PC-3 (cell line): ENCODE data around the gene SDSL. TPM values are rescaled to one million over a fixed set of nuclear protein-coding genes. Genes with fewer than 3 reads are reported as not detected.

Source experiments
- ATAC-seq: fragments of 200-7000 bp; cut with Tn5 transposase; 2 replicates; pipeline ENCODE4 v1.9.1; 2020; ENCODE audit warnings: mild to moderate bottlenecking, moderate library complexity
- BruUV-seq: library from RNA; stranded (reverse); fragments of 400-500 nt; replicated peaks from 2 replicates; lab custom pipeline; 2021; lab: Mats Ljungman, UMichigan
- CTCF ChIA-PET: fragments of 300-600 bp; sonication (Branson Sonifier 250); formaldehyde crosslinking; loops from one replicate; lab custom pipeline; 2022; ENCODE audit warnings: antibody characterized with exemption; lab: Charles Lee
- POLR2A ChIA-PET: fragments of 300-600 bp; sonication (Branson Sonifier 250); formaldehyde crosslinking; loops from one replicate; lab custom pipeline; 2022; ENCODE audit warnings: antibody characterized with exemption; ENCODE audit not compliant: unreplicated experiment; lab: Charles Lee
- DNase-seq: peaks from one replicate; pipeline ENCODE4 v3.0.0-alpha.2; 2015
- H2AFZ ChIP-seq: fragments of 300-600 bp; sonication (generic); 2 replicates; pipeline ENCODE4 v1.6.0; 2016; ENCODE audit warnings: antibody characterized with exemption, low read length
- H3F3A ChIP-seq: fragments of 300-600 bp; sonication (generic); one replicate; pipeline ENCODE4 v1.6.0; 2017; ENCODE audit warnings: antibody characterized with exemption, low read length, control low read depth, mild to moderate bottlenecking; ENCODE audit not compliant: unreplicated experiment
- H3K27ac ChIP-seq: fragments of 300-600 bp; sonication (generic); 2 replicates; pipeline ENCODE4 v1.5.1; 2016; ENCODE audit warnings: mild to moderate bottlenecking, low read length
- H3K27me3 ChIP-seq: fragments of 300-600 bp; sonication (generic); 2 replicates; pipeline ENCODE4 v1.6.1; 2016; ENCODE audit warnings: low read length, mixed read lengths
- H3K36me3 ChIP-seq: fragments of 300-600 bp; sonication (generic); 2 replicates; pipeline ENCODE4 v1.6.1; 2016; ENCODE audit warnings: low read depth, mixed run types, low read length, mixed read lengths
- H3K4me1 ChIP-seq: fragments of 300-600 bp; sonication (generic); 2 replicates; pipeline ENCODE4 v1.5.1; 2016; ENCODE audit warnings: low read length; ENCODE audit not compliant: insufficient read depth
- H3K4me2 ChIP-seq: fragments of 300-600 bp; sonication (generic); 2 replicates; pipeline ENCODE4 v1.6.0; 2016; ENCODE audit warnings: low read length
- H3K4me3 ChIP-seq: fragments of 300-600 bp; sonication (generic); 2 replicates; pipeline ENCODE4 v1.5.1; 2016; ENCODE audit warnings: mild to moderate bottlenecking, low read length, mixed read lengths
- H3K79me2 ChIP-seq: fragments of 300-600 bp; sonication (generic); 2 replicates; pipeline ENCODE4 v1.6.1; 2017; ENCODE audit warnings: low read length, mixed read lengths
- H3K9ac ChIP-seq: fragments of 300-600 bp; sonication (generic); 2 replicates; pipeline ENCODE4 v1.6.0; 2016; ENCODE audit warnings: mild to moderate bottlenecking, low read length
- H3K9me2 ChIP-seq: fragments of 300-600 bp; sonication (generic); replicated peaks from 2 replicates; pipeline ENCODE4 v1.6.1; 2016; ENCODE audit warnings: mixed run types, low read length, mixed read lengths
- H3K9me3 ChIP-seq: fragments of 300-600 bp; sonication (generic); 2 replicates; pipeline ENCODE4 v1.6.1; 2016; ENCODE audit warnings: low read length, mixed read lengths
- H4K20me1 ChIP-seq: fragments of 300-600 bp; sonication (generic); 2 replicates; pipeline ENCODE4 v1.6.1; 2016; ENCODE audit warnings: low read length, mixed read lengths
- CTCF ChIP-seq: fragments of 300-600 bp; sonication (generic); conservative IDR thresholded peaks from 2 replicates; pipeline ENCODE4 v1.5.1; 2017; ENCODE audit warnings: antibody characterized with exemption, low read depth, mild to moderate bottlenecking, low read length
- EZH2 ChIP-seq: fragments of 300-600 bp; sonication (generic); IDR thresholded peaks from one replicate; pipeline ENCODE4 v1.6.1; 2017; ENCODE audit warnings: antibody characterized with exemption, mild to moderate bottlenecking, low read length; ENCODE audit not compliant: unreplicated experiment
- EZH2phosphoT487 ChIP-seq: fragments of 300-600 bp; sonication (generic); IDR thresholded peaks from 2 replicates; pipeline ENCODE4 v1.6.1; 2018; ENCODE audit warnings: mild to moderate bottlenecking, antibody characterized with exemption, low read length, borderline replicate concordance
- intact Hi-C: fragments of 100-400 bp; cut with micrococcal nuclease; formaldehyde crosslinking; loops from 2 replicates; pipeline ENCODE4 v1.9.0; 2023
- total RNA-seq: library from RNA; depleted of rRNA; stranded (reverse); fragments of >200 nt; gene quantifications from 2 replicates; pipeline ENCODE4 v1.2.3, GENCODE V29; 2014

Gene SDSL
- total RNA-seq, 1 experiment from 2014 or later: 14.0 TPM

GRCh38 chr12:113407931-113408600 lies 14.1 kb upstream of the SDSL start:
- no peak overlapping the region for H3K27ac ChIP-seq

GRCh38 chr12:113408756-113409298 lies 13.4 kb upstream of the SDSL start:
- Histone ChIP-seq H3K79me2 (no peaks in the 10 kb centered on the region), H3K9me2 (no peaks in the 10 kb centered on the region), H3K27me3 (no peaks in the 10 kb centered on the region), H3K9ac (no peak overlapping the region), H2AFZ (no peak overlapping the region), H3F3A (no peaks in the 10 kb centered on the region), H3K27ac (no peak overlapping the region), H3K4me1 (peaks cover 7% of the 10 kb centered on the region), H3K36me3 (no peaks in the 10 kb centered on the region), H3K9me3 (no peaks in the 10 kb centered on the region), H4K20me1 (no peaks in the 10 kb centered on the region), H3K4me2 (no peak overlapping the region), H3K4me3 (no peak overlapping the region)
- CTCF ChIA-PET: no interaction called here
- POLR2A ChIA-PET: no interaction called here
- ATAC-seq (no peak), DNase-seq (no peak)
- TF ChIP-seq EZH2phosphoT487: no peak
- TF ChIP-seq CTCF: no peak
- TF ChIP-seq EZH2: no peak
- BruUV-seq: no TSS peak
- intact Hi-C loops: no loop called here

More at GRCh38 chr12:113407931-113408600, 14.1 kb upstream of the SDSL start:
- no peaks in the 10 kb centered on the region for H3K9me2 ChIP-seq
- POLR2A ChIA-PET: interaction anchor here (0.7 kb wide), 1 partner anchor 10 kb away, joined by 7 read pairs; no protein-coding TSS in a partner anchor
- peak overlapping the region; percentile 10; the same call in 1 of the 2 replicates for H3K4me2 ChIP-seq
- peak overlapping the region; percentile 61 for H2AFZ ChIP-seq
- intact Hi-C loops: no loop called here
- H3F3A ChIP-seq: no peaks in the 10 kb centered on the region
- TF ChIP-seq CTCF (no peak), EZH2phosphoT487 (no peak), EZH2 (no peak)
- peaks cover 7% of the 10 kb centered on the region for H3K4me1 ChIP-seq
- no peaks in the 10 kb centered on the region for H3K79me2 ChIP-seq
- no peaks in the 10 kb centered on the region for H3K36me3 ChIP-seq
- no peaks in the 10 kb centered on the region for H3K27me3 ChIP-seq
- no peaks in the 10 kb centered on the region for H3K9me3 ChIP-seq
- H3K9ac ChIP-seq: no peak overlapping the region
- H4K20me1 ChIP-seq: no peaks in the 10 kb centered on the region
- DNase-seq: peak; percentile 55
- no TSS peak for BruUV-seq
- peak; percentile 71 for ATAC-seq
- CTCF ChIA-PET: interaction anchor here (0.6 kb wide), 1 partner anchor 132 kb away, joined by 5 read pairs; no protein-coding TSS in a partner anchor
- no peak overlapping the region for H3K4me3 ChIP-seq
